Measurements from ENCODE around the gene ZNF544.

Gene ZNF544

DNA sequence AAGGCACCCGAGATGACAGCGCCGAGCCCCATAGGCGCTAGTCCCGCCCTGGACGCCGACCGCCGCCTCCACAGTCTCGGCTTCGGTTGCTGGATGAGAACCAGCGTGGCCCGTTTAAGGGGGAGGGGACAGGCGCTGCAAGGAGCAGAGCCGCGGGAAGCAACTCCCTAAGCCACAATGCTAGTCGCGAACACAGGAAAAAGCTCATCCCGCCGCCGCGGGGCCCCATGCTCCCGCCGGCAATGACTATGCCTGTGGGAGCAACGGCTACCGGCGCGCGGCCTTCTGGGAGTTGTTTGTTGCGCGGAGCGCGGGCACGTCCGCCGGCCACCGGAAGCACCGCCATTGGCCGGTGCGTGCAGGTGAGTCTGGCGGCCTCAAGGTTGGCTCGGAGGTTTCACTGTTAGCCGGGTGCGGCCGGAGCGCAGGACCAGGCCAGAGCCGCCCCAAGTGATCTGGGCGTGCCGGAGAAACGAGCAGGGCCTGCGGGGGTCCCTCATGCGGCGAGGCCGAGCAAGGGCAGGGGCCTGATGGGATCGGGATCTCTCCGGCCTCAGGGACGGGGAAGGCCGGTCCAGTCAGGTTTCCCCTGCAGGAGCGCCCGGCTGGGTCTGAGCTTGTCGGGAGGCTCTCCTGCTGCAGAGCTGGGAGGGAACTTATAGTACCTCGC, at the start of gene ZNF544:
ZNF544 (plus strand) TSS at position 330 of the 670 bp plus-strand sequence. CDS start 15,110 bp downstream, outside the sequence.
- in situ Hi-C loops (cut with MboI; ENCODE audit: low sequenced_read_pairs), result no loop called here

DNA sequence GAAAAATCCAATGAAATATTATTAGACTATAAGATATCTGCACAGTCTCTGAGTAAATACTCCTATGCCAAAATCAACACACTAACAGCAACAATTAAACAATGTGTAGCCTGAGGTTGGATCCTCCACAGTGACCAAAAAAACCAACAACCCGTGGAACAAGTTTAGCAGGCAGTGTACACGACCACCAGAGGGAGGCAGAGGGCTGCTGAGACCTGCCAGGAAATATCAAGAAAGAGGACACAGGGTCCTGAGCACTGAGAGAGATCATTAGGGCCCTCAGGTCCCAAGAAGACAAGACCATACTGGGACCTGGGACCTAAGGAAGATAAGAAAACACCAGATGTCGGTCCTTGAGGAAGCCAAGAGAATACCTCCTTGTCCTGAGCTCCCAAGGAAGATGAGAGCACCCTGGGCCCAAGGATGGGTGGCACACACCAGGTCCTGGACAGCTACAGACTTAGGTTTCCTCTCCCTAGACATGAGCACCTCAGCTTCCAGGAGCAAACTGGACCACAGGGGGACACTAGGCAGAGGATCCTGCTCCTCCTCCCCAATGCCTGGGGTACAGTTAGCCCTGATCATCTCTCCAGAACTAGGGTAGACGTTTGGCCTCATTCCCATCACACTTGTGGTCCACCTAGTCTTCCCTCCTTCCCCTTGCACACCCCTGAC, 46.7 kb upstream of the ZNF544 start:
- in situ Hi-C loops (cut with MboI; ENCODE audit: low sequenced_read_pairs), result no loop called here

GRCh38 chr19:58182577-58182988, 46.1 kb upstream of the ZNF544 start:
- in situ Hi-C loops (cut with MboI; ENCODE audit: low sequenced_read_pairs), result no loop called here

DNA sequence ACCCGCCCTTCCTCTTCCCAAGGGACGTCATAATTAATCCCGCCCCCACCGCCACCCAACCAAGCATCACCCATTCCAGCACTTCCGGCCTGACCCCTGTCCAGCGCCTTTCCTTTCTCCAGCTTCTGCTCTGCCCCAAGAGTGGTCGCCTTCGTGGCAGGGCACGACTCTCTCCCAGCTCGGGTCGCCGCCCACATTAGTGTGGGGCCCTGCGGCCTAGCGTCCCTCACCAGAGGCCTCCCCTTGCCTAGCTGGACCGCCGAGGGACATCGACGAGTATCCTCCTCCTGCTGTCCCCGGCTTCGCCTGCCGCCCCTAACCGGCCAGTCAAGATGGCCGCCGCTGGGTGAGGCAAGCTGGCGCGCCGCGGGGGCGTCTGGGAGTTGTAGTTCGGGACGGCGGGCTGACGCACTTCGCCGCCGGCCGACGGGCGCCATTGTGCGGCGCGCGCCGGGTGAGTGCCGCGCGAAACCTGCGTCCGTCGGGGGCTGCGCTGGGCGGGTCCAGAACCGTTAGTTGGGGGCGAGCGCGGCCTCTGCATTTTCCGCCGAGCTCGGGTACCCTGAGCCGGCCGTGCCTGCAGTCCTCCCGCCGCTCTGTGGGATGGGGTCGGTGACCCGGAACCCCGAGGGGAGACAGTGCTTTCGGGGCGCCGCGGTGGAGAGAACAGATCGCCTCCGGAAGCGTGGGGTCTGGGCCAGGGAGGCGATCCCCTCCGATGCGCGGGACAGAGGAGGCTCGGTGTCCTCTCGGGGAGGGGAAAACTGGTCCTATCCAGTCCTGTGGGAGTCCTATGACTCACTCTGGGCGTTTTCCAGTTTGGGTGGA, 45.5 kb upstream of the ZNF544 start, which contains the start of gene ZNF274:
ZNF274 (plus strand) TSS at position 73 of the 828 bp plus-strand sequence. CDS start 905 bp downstream, outside the sequence.
- in situ Hi-C loops (cut with MboI; ENCODE audit: low sequenced_read_pairs), result no loop called here

GRCh38 chr19:58183817-58184215, 44.9 kb upstream of the ZNF544 start:
- in situ Hi-C loops (cut with MboI; ENCODE audit: low sequenced_read_pairs), result no loop called here

GRCh38 chr19:58196901-58197616, 31.7 kb upstream of the ZNF544 start:
- in situ Hi-C loops (cut with MboI; ENCODE audit: low sequenced_read_pairs), result no loop called here

DNA sequence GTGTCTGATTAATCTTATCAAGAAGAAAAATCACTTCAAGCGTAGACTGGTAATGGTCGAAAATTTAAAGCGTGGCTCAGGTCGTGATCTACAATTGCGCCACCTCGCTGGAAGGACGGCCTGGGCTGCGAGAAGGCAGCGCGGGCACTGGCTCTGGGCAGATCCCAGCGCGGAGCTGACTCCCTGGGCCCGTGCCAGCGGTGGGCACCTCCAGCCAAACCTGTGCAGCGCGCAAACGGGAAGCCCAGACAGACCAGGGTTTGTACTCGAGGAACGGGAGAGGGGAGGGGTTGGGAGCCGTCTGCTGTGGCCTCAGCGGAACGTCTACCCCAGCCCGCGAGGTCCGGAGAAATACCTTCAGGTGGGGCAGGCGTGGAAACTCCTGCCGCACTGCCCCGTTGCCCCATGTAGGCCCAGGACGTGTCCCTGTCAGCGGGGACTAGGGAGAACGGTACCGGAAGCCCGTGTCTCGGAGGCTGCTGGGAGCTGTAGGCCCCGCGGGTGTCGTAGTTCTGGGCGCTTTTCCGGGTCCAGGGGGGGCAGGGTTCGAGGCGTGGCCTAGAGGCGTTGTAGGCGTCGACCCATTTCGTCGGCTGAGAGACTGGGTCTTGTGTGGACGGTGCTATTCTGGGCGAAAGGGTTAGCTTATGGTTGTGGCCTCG, 24.8 kb upstream of the ZNF544 start:
- in situ Hi-C loops (cut with MboI; ENCODE audit: low sequenced_read_pairs), result no loop called here

DNA sequence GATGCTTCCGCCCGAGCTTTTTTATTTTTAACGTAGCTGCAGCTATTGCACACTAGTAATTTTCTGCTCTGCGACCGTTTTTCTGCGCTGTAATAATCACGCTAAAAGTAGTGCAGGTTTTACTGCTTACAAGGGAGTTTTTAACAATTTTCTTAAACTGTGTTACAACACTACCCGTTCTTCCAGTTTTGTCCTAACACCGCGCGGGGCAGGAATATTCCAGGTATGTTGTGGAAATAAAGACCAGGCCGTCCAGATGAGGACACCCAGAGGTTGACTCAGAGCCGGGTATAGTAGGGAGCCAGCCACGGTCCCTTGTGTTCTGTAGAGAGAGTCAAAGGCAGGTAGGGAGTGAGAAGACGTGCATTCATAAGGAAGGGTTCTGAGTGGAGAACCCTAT, 24.1 kb upstream of the ZNF544 start:
- in situ Hi-C loops (cut with MboI; ENCODE audit: low sequenced_read_pairs), result no loop called here

- in situ Hi-C loops (cut with MboI; ENCODE audit: low sequenced_read_pairs), result no loop called here
These were observed 19.1 kb upstream of the ZNF544 start for GRCh38 chr19:58209577-58209976.

DNA sequence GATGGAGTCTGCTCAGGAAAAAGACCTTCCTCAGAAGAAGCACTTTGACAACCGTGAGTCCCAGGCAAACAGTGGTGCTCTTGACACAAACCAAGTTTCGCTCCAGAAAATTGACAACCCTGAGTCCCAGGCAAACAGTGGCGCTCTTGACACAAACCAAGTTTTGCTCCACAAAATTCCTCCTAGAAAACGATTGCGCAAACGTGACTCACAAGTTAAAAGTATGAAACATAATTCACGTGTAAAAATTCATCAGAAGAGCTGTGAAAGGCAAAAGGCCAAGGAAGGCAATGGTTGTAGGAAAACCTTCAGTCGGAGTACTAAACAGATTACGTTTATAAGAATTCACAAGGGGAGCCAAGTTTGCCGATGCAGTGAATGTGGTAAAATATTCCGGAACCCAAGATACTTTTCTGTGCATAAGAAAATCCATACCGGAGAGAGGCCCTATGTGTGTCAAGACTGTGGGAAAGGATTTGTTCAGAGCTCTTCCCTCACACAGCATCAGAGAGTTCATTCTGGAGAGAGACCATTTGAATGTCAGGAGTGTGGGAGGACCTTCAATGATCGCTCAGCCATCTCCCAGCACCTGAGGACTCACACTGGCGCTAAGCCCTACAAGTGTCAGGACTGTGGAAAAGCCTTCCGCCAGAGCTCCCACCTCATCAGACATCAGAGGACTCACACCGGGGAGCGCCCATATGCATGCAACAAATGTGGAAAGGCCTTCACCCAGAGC, 16.2 kb upstream of the ZNF544 start:
- in situ Hi-C loops (cut with MboI; ENCODE audit: low sequenced_read_pairs), result no loop called here

- in situ Hi-C loops (cut with MboI; ENCODE audit: low sequenced_read_pairs), result no loop called here
These were observed 15.7 kb upstream of the ZNF544 start for GRCh38 chr19:58213075-58213369.

- in situ Hi-C loops (cut with MboI; ENCODE audit: low sequenced_read_pairs), result no loop called here
These were observed 11.6 kb upstream of the ZNF544 start for GRCh38 chr19:58217069-58217481.

DNA sequence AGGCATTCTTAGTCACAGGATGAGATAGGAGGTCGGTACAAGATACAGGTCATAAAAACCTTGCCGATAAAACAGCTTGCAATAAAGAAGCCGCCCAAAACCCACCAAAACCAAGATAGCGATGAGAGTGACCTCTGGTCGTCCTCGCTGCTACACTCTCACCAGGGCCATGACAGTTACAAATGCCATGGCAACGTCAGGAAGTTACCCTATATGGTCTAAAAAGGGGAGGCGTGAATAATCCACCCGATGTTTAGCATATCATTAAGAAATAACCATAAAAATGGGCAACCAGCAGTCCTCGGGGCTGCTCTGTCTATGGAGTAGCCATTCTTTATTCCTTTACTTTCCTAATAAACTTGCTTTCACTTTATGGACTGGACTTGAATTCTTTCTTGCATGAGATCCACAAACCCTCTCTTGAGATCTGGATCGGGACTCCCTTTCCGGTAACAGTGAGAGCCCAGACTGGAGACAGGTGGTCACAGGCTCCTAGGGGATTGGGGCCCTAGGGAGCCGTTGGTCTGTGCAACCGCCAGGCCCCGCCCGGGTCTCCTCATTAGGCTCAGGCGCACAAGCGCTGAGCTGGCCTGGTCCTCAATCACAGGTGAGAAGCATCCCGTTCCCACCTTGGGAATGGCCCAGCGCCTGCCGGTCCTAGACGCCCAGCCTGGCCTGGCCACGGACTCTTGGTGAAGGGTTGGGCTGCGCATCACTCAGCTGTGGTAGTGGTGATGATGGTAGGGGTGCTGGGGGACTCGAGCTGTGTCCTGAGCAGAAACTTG, 10.9 kb upstream of the ZNF544 start:
- in situ Hi-C loops (cut with MboI; ENCODE audit: low sequenced_read_pairs), result no loop called here

- in situ Hi-C loops (cut with MboI; ENCODE audit: low sequenced_read_pairs), result no loop called here
These were observed 9.8 kb upstream of the ZNF544 start for GRCh38 chr19:58218899-58219298.

GRCh38 chr19:58227964-58228584, 640 bp upstream of the ZNF544 start:
- in situ Hi-C loops (cut with MboI; ENCODE audit: low sequenced_read_pairs), result no loop called here

DNA sequence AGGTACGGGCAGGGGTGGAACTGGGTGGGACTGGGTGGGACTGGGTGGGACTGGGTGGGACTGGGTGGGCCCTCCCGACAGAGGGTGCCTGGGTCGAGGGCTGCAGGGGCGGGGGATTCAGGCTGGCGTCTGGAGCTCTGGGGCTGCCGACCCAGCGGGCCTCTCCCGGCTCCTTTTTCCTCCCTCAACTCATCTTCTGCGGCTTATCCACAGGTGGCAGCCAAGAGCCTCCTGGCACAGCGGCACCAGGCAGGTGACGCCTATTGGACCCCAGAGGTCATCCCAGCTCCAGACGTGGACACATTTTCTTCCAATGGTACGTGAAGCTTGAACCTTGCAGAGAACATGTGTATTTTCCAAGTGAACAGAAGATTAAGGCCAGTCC, 533 bp downstream of the ZNF544 start:
- in situ Hi-C loops (cut with MboI; ENCODE audit: low sequenced_read_pairs), result no loop called here

- in situ Hi-C loops (cut with MboI; ENCODE audit: low sequenced_read_pairs), result no loop called here
These were observed 8.6 kb downstream of the ZNF544 start for GRCh38 chr19:58237324-58237723.

DNA sequence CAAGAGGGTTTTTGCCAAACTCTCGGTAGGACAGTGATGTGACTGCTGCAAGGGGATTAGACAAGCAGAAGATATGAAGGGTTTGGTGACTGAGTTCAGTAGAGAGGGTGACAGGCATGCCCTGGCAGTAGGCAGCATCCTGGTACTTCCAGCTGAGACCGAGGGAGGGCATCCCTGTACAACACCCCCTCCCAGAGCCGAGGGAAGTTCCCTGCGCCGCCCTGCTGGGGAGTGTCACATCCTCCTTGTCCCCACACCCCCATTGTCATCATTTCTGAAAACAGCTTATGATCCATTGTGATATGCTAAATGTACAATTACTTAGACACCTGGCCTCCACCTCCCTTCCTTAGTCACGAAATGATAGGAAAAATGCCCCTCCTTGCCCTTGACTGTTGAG, 14.6 kb downstream of the ZNF544 start:
- in situ Hi-C loops (cut with MboI; ENCODE audit: low sequenced_read_pairs), result no loop called here

DNA sequence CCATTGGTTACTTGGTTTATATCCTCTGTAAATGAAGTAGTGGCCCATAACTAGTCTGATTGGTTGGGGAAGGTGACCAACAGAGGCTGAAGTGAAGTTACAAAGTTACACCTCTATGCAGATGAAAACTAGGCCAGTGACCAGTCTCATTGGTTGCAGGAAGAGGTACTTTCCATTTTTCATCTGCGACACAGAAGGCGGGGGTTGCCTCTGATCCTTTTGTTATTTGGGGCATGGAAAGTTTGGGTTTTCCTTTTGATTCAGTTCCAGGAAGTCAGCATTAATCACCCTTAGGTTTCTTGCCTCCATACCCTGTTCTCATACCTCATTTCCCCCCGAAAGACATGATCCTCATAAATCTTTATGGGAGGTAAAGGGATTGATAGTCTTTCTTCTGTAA, 20.2 kb downstream of the ZNF544 start:
- in situ Hi-C loops (cut with MboI; ENCODE audit: low sequenced_read_pairs), result no loop called here

All from HL-60/S4 treated with phorbol 12-myristate 13-acetate at 8.2 ng/mL for 4 days and 3 days (cell line).